PFSK-1 (cell line): ENCODE measurements around the gene RAET1E.

Source experiments
- REST ChIP-seq, 2 experiments: IDR thresholded peaks; 2 replicates each; pipeline versions ENCODE4 v1.6.1 to v1.8.0; 2011 to 2012; ENCODE audit warnings: low read depth in 2 of 2, low read length in 2 of 2, control low read depth in 1 of 2, inconsistent platforms in 1 of 2, mild to moderate bottlenecking in 1 of 2, moderate library complexity in 1 of 2; ENCODE audit not compliant: insufficient read depth in 1 of 2
- SIN3A ChIP-seq: IDR thresholded peaks from 2 replicates; pipeline ENCODE4 v1.6.1; 2012; ENCODE audit warnings: mild to moderate bottlenecking, low read length, moderate library complexity, borderline replicate concordance; ENCODE audit not compliant: insufficient read depth
- TAF1 ChIP-seq: IDR thresholded peaks from 2 replicates; pipeline ENCODE4 v1.6.1; 2012; ENCODE audit warnings: low read length, control low read depth, borderline replicate concordance; ENCODE audit not compliant: insufficient read depth

- TF ChIP-seq SIN3A (no peak), TAF1 (no peak), REST (IDR thresholded peaks at IDR 0.05; ENCODE audit: insufficient read depth in 1 of 2, low read depth in 2 of 2, low read length in 2 of 2) (no peak)
Observed at GRCh38 chr6:149861603-149862423, 36.1 kb downstream of the RAET1E start.
